Aorta (tissue), 5 donors: Measurements from ENCODE around the gene MVK. TPM values are rescaled to one million over a fixed set of nuclear protein-coding genes. Genes with fewer than 3 reads are reported as not detected.

Experiments used
- ATAC-seq: fragments of 200-7000 bp; cut with Tn5 transposase; one replicate; pipeline ENCODE4 v1.9.1; 2022; ENCODE audit warnings: moderate library complexity; ENCODE audit not compliant: low FRiP score
- DNase-seq, 2 donors: peaks; one replicate each; pipeline ENCODE4 v3.0.0-alpha.2; 2020
- H3K27ac ChIP-seq, 2 donors: one replicate each; pipeline ENCODE4 v1.5.1; 2013; ENCODE audit warnings: low read length in 2 of 2, mild to moderate bottlenecking in 2 of 2, moderate library complexity in 2 of 2, control low read depth in 1 of 2, inconsistent platforms in 1 of 2, low read depth in 1 of 2
- H3K27me3 ChIP-seq, 2 donors: one replicate each; pipeline ENCODE4 v1.6.1; 2013; ENCODE audit warnings: control low read depth in 1 of 2, low read length in 1 of 2, mild to moderate bottlenecking in 1 of 2, moderate library complexity in 1 of 2; ENCODE audit not compliant: insufficient read depth in 2 of 2, control insufficient read depth in 1 of 2
- H3K36me3 ChIP-seq, 2 donors: one replicate each; pipeline ENCODE4 v1.6.1; 2013; ENCODE audit warnings: control low read depth in 1 of 2, low read length in 1 of 2, mild to moderate bottlenecking in 1 of 2; ENCODE audit not compliant: insufficient read depth in 2 of 2, control insufficient read depth in 1 of 2
- H3K4me1 ChIP-seq, 2 donors: one replicate each; pipeline ENCODE4 v1.6.1; 2013; ENCODE audit warnings: low read length in 2 of 2, control low read depth in 1 of 2, mild to moderate bottlenecking in 1 of 2, moderate library complexity in 1 of 2; ENCODE audit not compliant: insufficient read depth in 2 of 2, control insufficient read depth in 1 of 2
- H3K4me3 ChIP-seq, 2 donors: one replicate each; pipeline ENCODE4 v1.5.1; 2013; ENCODE audit warnings: low read length in 2 of 2, control low read depth in 1 of 2, mild to moderate bottlenecking in 1 of 2
- H3K9me3 ChIP-seq: one replicate; pipeline ENCODE4 v1.6.1; 2013; ENCODE audit warnings: mild to moderate bottlenecking, low read length; ENCODE audit not compliant: control insufficient read depth
- WGBS, 2 donors: extraction: QIAGEN DNeasy Blood & Tissue Kit; methylation state at CpG; one replicate each; pipeline ENCODE4 v1.1.7; 2013; 5-methylcytosine and 5-hydroxymethylcytosine counted together
- intact Hi-C, 2 donors: fragments of 100-400 bp; cut with DNase I; formaldehyde crosslinking; loops; one replicate each; pipeline versions ENCODE4 v1.14.2 to v1.15.0; 2022
- polyA plus RNA-seq, 2 donors: library from polyadenylated mRNA; stranded (reverse); fragments of 200-250 nt; gene quantifications; one replicate each; pipeline ENCODE4 v1.2.3, GENCODE V29; 2013
- total RNA-seq, 2 donors: library from RNA; stranded (reverse); fragmentation: NEBNext Ultra II Directional; extraction: Animal tissue kit (Norgen Biotek cat#: 25700); gene quantifications; one replicate each; pipeline ENCODE4 v1.2.1, GENCODE V29; 2021
- donor health status: healthy with polysubstance abuse.
- donor health status: Bipolar disorder and iron deficiency.
- donor health status: DM: no; HTN: no; CAD: no.
- donor health status: DM: no; HTN: no; CAD: no.
- donor health status: DM: yes; HTN: yes; CAD: no.

MVK gene
- total and polyA plus RNA-seq, 4 donors = 8.5 to 14.3 (median 12.5) TPM

DNA sequence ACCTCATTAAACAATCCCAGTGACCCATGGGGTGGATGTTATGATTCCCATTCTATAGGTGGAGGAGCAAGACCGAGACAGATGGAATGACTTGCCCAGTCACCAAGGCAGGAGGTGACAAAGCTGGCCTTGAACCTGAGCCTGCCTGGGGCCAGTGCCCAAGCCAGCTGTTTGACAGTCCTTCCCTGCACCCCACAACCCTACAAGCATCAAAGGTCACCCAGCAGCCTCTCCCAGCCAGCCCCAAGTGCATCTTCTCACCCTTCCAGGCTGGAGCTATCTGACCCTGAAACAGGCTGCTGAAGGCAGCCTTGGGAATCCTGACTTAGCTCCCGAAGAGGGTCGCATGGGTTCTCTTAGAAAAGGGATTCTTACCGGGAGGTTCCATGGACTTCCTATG, 20.6 kb upstream of the MVK start:
- Histone ChIP-seq H3K9me3 (no peaks in the 10 kb centered on the region), H3K4me3 (no peak overlapping the region), H3K27me3 (no peaks in the 10 kb centered on the region), H3K27ac (no peak overlapping the region), H3K4me1 (no peaks in the 10 kb centered on the region), H3K36me3 (no peaks in the 10 kb centered on the region)
- intact Hi-C loops = no loop called here
- WGBS, 2 donors = 58 to 64% methylated on average over 4 of the region's 4 CpGs
- DNase-seq = no peak
- ATAC-seq = no peak

DNA sequence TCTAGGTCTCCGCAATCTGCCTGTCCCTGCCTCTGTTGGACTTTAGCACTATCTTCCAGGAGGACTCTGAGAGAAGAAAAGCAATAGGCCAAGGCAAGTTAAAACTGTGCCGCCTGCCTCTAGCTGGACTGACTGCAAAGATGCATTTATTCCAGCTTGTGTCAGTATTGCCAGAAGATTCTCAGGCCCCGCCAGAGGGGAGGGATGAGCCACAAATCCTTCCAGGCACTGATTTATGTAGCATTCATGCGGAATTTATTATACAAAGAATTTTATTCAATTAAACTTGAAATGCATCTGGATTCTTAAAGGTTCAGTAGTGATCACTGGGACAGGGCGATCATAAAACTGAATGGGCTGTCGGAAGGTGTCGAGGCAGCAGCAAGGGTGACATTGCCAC, 20.1 kb upstream of the MVK start:
- intact Hi-C loops = no loop called here
- no peaks in the 10 kb centered on the region for H3K36me3 ChIP-seq
- WGBS, 2 donors = 77 to 80% methylated on average over 7 of the region's 7 CpGs
- H3K27ac ChIP-seq = no peak overlapping the region
- H3K9me3 ChIP-seq = no peaks in the 10 kb centered on the region
- no peak for ATAC-seq
- no peak overlapping the region for H3K4me3 ChIP-seq
- H3K27me3 ChIP-seq = no peaks in the 10 kb centered on the region
- H3K4me1 ChIP-seq = no peaks in the 10 kb centered on the region
- DNase-seq = no peak

DNA sequence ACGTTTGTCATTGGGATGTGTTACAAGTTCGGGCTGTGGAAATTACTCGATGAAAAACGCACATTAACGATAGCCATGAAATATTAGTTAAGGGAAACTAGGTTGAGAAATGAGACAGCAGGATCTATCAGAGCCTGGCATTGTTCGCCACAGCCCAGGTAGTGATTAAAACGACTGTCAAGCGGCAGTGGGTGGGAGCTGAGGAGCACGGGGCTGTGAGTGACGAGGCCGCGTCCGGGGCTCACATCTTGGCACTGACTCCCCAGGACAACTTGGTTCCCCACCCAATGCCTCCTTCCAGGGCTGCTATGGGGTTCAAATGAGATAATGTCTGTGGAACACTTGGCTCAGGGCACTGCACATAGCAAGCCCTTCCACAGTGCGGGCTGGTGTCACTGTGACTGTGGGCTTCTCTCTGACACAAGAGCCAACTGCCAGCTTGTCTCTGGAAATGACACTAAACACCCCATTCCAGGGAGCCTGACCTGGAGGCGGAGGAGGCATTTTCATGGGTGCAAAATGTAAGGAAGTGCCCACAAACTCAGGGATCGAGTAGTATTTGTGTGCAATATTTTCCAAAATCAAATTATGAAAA, 19.6 kb upstream of the MVK start:
- no peak for ATAC-seq
- H3K9me3 ChIP-seq = no peaks in the 10 kb centered on the region
- no peak for DNase-seq
- no peaks in the 10 kb centered on the region for H3K27me3 ChIP-seq
- no peaks in the 10 kb centered on the region for H3K4me1 ChIP-seq
- intact Hi-C loops = no loop called here
- WGBS, 2 donors = 50% methylated on average over 16 of the region's 16 CpGs
- H3K4me3 ChIP-seq = no peak overlapping the region
- no peaks in the 10 kb centered on the region for H3K36me3 ChIP-seq
- no peak overlapping the region for H3K27ac ChIP-seq

DNA sequence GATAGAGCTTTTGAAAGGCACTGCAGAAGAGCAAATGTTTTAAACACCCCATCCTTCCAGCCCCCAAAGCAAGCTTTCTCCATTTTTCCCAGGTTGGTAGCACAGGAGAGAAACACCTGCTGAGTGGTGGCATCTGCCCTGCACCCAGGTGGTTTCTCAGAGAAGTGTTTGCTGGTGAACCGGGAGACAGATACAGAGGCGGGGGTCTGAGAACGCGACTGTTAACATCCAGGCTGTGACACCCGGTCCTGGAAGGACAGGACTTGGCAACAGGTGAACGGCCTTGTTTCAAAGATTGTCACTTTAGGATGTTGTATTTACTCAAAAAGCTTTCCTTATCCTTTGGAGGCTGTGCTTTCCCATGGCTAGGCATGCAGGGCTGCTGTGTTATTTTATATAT, 18.8 kb upstream of the MVK start:
- 65 to 70% methylated on average over 6 of the region's 6 CpGs for WGBS, 2 donors
- no peak overlapping the region for H3K27ac ChIP-seq
- H3K4me3 ChIP-seq = no peak overlapping the region
- ATAC-seq = no peak
- H3K4me1 ChIP-seq = no peaks in the 10 kb centered on the region
- no peaks in the 10 kb centered on the region for H3K36me3 ChIP-seq
- DNase-seq = no peak
- no peaks in the 10 kb centered on the region for H3K27me3 ChIP-seq
- no peaks in the 10 kb centered on the region for H3K9me3 ChIP-seq
- intact Hi-C loops = no loop called here

DNA sequence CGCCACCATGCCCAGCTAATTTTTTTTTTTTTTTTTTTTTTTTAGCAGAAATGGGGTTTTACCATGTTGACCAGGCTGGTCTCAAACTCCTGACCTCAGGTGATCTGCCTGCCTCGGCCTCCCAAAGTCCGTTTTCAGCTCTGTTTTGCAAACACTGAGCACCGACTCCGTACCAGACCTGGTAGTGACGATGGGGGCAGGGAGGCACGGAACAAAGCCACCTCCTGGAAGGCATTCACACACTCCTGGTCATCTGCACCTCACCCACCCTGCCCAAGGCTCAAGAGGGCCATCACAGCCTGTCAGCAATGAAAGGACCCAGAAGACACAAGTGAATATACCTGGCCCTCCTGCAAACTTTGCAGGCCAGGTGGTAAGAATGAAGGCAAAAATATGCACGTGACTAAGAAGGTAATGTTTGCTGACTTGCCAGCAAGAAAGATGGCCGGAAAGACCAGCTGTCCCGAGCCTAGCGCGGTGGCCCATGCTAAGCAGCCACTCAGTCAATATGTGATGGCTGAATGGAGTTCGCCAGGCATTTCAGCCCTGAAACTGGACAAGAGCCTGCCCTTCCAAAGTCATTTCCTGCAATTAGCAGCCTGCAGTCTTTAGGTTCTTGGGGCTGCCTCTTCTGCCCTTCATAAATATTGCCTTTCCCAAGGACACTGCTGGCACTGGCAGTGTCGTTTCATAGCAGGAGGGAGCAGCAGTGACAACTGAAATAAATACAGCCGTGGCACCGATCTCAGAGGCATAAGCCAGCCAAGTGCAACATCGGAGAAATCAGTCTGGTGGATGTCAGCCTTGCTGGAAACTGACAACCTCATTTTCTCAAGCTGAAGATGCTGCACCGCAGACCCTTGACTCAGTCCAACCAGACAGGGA, 17.9 kb upstream of the MVK start:
- DNase-seq (no peak), ATAC-seq (no peak)
- Histone ChIP-seq H3K4me1 (no peaks in the 10 kb centered on the region), H3K9me3 (no peaks in the 10 kb centered on the region), H3K4me3 (no peak overlapping the region), H3K27me3 (no peaks in the 10 kb centered on the region), H3K27ac (no peak overlapping the region), H3K36me3 (no peaks in the 10 kb centered on the region)
- WGBS, 2 donors = 62 to 65% methylated on average over 18 of the region's 18 CpGs
- intact Hi-C loops = no loop called here

DNA sequence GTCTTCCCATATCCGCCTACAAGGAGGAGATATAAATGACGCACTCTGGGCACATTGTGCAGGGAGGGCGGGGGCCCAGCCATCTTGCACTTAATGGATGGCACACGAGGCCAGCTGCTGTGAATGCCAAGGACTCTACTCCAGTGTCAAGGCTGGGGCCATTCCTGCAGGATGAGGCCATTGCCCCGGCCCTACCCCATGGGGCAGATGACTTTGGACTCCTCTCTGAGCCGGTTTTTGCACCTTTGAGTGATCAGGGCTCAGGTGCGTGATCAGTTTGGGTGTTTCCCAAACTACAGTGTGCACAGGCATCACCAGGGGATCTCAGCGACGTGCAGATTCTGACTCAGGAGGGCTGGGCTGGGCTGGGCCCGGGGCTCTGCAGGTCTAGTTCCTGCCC, 16.4 kb upstream of the MVK start:
- no peaks in the 10 kb centered on the region for H3K27me3 ChIP-seq
- no peak overlapping the region for H3K27ac ChIP-seq
- H3K36me3 ChIP-seq = no peaks in the 10 kb centered on the region
- no peaks in the 10 kb centered on the region for H3K4me1 ChIP-seq
- intact Hi-C loops = no loop called here
- no peak for DNase-seq
- H3K9me3 ChIP-seq = no peaks in the 10 kb centered on the region
- H3K4me3 ChIP-seq = no peak overlapping the region
- 88% methylated on average over 10 of the region's 10 CpGs for WGBS, 2 donors
- ATAC-seq = no peak

DNA sequence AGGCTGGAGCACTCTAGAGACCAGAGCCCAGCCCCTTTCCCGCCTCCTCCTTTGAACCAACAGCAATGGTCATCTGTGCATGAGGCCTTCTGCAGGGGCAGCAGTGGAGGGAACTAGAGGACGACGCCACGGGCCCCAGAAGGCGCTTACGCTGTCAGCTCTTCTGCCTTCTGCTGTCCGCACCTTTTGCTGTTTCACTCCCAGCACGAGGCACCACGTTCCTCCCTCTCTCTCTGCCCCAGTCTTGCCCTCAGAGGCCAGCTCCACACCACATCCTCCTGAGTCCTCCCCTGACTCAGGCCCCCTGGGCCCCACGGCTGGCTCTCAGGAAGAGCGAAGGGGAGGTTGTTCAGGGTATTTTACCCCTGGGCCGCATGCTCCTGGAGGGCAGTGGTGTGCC, 15.8 kb upstream of the MVK start:
- intact Hi-C loops = no loop called here
- H3K9me3 ChIP-seq = no peaks in the 10 kb centered on the region
- H3K27me3 ChIP-seq = no peaks in the 10 kb centered on the region
- no peaks in the 10 kb centered on the region for H3K36me3 ChIP-seq
- no peak overlapping the region for H3K27ac ChIP-seq
- ATAC-seq (no peak), DNase-seq (peak in 1 of 2 donors; percentile 47)
- WGBS, 2 donors = 68 to 72% methylated on average over 12 of the region's 12 CpGs
- no peaks in the 10 kb centered on the region for H3K4me1 ChIP-seq
- H3K4me3 ChIP-seq = no peak overlapping the region

DNA sequence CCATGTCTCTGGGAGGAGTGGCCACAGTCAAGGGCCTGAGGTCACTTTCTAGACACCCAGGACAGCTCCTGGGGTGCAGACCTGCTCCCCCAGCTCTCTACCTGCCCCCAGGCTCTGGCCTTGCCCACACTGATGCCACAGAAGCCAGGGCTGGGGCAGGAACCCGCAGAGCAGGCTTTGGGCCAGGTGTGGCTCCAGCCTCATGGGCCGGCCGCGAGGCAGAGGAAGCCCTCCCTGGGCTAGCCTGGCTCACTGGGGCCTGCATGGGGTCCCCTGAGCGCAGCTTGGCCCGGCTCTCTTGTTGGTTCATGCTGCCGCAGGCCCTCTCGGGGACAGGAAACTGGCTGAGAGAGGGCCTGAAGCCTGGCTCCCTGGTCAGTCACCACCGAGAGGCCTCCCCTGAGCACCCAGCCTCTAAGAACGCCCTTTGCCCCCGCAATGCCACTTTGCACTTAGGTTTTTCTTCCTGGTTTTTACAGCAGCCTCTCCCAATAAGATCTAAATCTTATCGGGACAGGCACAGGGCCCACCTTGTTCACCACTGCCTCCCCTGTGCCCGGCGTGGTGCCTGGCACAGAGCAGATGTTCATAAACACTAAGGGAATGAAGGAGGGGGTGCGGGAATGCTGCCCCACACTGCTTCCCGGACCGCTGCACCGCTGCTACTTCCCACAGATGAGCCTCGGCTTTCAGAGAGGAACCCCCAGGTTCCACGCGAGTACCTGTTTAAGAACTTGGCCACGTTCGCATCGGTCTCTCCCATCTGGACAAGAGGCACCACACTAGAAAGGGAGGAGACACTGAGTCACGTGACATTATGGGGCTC, 15.0 kb upstream of the MVK start:
- H3K9me3 ChIP-seq = no peaks in the 10 kb centered on the region
- ATAC-seq (no peak), DNase-seq (peak in 1 of 2 donors; percentile 65)
- no peaks in the 10 kb centered on the region for H3K4me1 ChIP-seq
- intact Hi-C loops = no loop called here
- H3K27ac ChIP-seq = no peak overlapping the region
- no peaks in the 10 kb centered on the region for H3K36me3 ChIP-seq
- 89 to 90% methylated on average over 25 of the region's 25 CpGs for whole genome bisulfite sequencing, 2 donors
- H3K4me3 ChIP-seq = no peak overlapping the region
- H3K27me3 ChIP-seq = no peaks in the 10 kb centered on the region
